Activated effector memory CD4-positive, alpha-beta T cell treated with anti-CD3 and anti-CD28 coated beads, Interleukin-2, amount 50 U/mL, for 16 hours (primary cell): ENCODE data around the gene CHST1.

Experiments
- DNase-seq: peaks from one replicate; pipeline ENCODE4 v3.0.0-alpha.2; 2020

The CHST1 gene

DNA sequence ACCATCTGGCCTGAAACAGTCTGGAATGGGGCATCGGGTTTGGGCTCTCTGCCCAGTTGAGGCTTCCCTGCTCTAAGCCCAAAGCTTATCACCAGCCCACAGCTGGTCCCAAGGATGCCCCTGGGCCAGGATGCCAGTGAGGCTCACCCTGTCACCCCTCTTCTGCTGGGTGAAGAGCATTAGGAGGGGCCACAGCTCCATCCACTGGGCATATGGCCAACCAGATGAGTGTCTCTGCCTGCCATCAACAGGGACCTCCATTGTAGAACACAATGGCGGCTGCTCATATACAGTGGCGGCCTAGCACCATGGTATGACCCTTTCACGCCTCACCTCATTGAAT is 5.6 kb downstream of the CHST1 start:
- DNase-seq, result peak; percentile 53

DNA sequence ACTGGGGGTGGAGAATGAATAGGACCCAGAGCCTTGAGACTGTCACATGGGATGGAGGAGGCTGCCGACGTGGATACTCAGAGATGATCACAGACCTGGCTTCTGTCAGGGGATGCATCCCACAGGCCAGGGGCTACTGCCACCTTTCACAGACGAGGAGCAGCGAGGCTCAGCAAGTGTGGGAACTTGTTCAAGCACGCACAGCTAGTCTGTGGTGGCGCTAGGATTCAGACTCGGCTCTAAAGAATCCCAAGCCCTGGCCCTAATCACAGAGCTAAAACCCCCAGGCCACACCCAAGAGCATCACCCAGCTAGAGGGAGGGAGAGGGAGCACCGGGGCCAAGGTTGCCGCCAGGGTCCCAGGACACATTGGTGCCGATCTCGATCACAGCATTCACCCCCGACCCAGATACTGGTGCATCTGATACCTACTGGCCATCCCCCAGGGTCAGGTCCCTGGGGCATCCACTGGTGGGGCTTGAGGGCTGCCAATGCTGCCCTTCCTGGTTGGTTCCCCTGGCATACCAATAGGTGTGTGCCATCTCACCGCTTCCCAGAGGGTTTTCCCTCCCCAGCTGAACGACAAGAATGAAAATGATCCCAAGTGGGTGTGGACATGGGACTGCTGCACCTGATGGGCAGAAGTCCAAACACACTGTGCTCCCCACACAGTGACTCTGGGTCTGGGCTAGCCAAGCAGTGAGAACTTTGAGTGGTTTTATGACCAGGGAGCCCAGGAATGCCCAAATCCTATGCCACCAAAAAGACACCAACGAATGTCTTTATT is 6.2 kb downstream of the CHST1 start:
- DNase-seq, result peak; percentile 48

DNA sequence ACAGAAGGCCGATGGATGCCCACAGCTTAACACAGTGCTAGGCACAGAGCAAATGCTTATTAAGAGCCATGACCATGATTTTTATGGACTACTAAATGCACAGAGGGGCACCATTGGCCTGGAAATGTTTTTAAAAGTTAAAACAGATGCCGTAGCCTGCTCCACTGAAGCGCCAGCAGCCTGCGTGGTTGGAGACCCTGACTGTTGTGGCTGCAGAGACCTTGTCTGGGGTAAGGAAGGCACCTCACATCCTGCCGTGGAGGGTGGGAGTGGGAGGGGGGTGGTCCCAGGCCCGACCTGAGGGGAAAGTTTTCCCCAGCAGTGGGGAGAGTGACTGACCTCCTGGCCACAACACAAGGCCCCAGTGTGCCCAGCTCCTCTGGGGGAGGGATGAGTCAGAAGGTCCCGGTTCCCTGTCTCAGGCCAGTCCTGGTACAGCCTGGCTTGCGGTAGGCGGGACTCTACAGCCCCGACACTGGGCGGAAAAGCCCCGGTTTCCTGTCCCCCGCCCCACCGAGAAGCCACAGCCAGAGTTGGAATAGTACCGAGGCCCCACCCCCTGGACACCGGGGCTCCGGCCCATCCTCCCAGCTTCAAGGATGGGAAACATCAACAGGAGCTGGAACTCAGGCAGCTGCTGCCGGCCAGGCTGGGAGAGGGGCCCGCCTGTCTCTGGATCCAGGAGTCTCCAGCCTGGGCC is 7.0 kb downstream of the CHST1 start:
- peak; percentile 58 for DNase-seq

DNA sequence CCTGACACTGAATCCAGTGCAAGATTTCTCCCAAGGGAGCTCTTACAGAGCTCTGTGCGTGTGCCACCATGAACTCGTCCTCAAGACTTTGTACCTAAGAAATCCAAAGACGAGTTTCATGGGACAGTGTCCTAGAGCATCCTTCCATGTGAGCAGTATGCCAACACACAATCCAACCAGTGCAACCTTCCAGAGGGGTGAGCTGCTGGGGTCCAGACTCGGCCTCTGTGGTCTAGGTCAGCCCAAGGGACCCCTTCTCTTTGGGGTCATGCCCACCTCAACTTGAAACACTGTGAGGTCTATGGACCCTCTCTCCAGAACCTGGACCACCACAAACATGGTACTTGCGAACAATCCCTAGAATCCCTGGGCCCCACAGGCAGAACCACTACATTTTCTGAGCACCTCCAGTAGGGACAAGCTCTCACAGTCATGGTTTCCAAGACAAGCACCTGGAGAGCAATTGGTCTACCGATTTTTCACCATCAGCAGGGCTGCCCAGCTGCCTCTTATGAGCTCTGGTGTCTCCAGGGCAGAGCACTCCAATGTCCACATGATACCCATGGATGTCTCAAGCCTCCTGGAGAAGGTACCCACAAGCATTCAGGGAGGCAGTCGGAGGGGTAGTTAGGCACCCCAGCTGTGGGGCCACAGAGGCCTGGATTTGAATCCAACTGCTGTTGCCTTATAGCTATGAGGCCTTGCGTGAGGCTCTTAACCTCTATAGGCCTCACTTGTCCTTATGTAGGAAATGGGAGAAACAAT is 7.7 kb downstream of the CHST1 start:
- DNase-seq, result peak; percentile 48

DNA sequence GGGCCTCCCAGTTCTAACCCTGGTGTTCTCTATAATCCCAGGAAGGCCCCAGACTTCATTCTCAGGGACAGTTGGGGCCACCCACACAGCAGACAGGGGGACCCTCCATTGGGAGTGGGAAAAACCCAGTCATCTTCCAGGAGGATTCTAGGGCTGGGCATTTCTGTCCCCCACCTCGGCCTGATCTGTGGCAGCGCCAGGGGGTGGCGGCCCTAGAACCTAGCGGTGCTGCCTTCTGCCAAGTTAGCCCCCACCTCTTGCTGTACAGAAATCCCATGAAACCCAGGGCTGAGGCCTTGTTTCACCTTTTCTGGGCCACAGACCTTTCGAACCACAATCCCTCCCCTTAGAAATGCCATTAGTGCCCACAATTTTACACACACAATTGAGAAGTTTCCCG is 9.6 kb downstream of the CHST1 start:
- DNase-seq, result peak; percentile 28

DNA sequence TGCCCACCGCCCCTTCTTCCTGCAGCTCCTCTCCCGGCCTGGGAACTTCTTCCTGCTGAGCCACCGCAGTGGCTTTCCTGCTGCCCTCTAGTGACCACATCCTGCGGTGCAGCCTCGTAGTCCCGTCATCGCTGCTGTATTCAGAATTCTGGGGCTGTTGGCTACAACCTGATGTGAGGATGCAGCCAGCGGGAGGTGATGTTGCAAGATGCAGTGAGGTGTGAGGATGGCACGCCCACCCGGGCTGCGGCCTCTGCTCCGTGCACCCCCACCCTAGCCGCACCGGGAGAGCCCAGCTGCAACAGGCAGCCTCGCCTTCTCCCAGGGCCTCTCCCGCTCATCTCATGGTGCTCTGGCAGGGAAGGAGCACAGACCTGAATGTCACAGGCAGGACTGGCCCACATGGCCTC is 10.1 kb downstream of the CHST1 start:
- DNase-seq, result peak; percentile 86

DNA sequence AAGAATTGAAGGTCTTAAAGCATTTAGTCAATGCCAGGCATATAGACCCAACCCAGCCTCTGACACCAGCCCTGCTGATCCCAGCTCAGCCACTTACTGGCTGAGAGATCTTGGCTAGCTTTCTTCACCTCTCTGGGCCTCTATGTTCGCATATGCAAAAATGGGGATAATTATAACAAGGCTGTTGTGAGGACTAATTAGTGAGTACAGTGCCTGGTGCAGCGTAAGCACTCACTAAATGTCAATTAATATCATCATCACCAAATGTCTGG is 10.5 kb downstream of the CHST1 start:
- DNase-seq, result peak; percentile 30

DNA sequence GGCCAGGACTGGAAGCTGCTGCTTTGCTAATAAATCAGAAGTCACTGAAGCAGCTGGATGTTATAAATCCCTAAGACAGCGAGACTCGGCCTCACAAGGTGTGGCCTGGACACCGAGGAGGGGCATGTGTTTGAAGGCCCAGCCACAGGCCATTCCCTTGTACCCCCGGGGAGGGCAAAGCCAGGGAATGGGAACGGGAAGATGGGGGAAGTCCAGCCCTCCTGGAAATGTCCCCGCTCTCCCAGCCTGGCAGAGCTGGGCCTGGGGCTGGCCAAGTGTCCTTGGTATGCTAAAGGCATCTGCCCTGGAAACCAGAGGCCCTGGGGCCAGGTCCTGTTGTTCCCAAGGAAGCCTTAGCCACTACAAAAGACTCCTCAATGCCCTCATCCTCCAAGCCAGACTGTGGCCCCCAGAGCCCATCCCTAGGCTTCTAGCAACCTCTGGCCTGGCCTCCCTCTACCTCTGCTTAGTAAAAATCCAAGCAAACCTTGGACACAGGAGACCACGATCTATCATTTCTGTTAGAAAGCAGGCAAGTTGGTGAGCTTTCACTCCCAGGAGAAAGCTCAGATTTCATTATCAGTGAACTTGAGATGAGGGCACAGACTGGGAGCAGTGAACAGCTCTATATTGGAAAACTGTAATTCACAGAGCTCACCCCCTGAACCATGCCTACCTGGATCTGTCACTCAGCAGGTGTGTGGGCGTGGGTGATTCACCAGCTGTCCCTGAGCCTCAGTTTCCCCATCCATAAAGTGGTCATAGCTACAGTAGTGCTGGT is 11.0 kb downstream of the CHST1 start:
- DNase-seq, result peak; percentile 33

DNA sequence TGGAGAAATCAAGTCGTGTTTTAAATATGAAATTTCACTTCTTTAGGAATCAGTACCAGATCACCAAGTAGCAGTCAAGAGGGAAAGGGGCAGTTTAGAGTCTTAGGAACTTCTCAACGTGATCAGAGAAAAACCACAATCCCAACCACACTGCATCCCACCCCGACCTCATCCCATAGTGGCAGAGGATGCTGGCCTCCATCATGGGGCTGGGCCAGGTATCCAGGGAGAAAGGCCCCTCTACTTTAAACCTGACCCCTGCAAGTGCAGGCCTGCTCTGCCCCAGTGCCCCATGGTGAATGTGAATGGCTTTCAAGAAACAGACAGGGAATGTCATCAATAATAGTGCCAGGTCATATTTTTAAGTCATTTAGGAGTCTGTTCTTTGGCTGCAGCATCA is 12.1 kb downstream of the CHST1 start:
- peak; percentile 14 for DNase-seq

DNA sequence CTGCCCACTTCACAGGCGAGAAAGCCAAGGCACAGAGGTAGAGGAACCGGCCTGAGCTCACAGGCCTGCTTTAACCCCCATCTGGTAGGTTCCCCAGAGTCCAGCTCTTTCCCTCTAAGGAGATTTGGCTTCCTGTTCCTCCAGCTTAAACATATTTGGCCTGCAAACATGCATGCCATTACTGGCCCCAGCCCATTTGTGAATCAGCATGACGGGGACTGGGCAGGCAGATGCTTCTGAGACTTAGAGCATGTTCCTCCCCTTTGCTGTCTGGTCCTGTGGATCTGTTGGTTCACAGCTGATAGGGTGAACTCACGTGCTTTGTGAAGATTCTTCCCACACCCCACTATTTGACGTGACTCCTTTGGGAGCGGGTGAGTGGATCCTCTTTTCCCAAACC is 12.6 kb downstream of the CHST1 start:
- DNase-seq, result peak; percentile 42

DNA sequence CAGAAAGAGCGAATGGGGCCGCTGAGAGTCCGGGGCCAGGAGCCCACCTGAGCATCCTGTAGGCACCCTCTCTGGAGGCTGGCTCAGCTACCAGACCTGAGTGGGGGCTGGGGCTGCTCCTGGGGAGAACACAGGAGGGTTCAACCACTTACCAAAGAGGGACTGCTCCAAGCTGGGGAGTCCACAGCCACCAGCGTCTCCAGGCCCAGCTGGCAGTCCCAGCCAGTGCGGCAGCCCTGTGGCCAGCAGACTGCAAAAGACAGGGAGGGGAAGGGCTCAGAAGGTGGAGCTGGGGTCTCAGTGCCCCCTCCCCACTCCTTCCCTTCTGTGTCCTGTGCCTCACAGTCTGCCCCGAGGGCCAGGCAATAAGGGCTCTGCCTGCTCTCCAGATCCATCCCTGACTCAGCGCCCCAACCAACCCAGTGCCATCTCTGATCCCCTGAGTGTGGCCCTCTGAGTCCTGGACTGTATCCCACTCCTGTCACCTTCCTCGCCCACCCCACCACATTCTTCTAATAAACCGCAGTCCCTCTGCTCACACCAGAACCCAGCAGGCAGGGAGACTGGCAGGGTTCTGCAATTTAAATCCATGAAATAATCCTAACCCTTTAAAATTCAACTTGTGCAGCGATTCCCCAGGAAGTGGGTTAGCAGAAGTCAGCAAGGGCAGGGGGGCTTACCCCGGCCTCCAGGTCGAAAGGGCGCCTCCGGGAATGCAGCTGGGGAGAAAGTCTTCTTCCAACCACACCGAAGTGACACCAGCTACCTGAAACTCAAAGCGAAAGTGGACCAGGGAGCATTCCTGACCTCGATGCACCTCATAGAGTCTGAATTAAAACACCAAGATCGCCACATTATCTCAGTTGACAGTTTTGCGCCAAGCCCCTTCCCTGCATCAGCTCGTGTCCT is 13.3 kb downstream of the CHST1 start:
- DNase-seq, result peak; percentile 49

DNA sequence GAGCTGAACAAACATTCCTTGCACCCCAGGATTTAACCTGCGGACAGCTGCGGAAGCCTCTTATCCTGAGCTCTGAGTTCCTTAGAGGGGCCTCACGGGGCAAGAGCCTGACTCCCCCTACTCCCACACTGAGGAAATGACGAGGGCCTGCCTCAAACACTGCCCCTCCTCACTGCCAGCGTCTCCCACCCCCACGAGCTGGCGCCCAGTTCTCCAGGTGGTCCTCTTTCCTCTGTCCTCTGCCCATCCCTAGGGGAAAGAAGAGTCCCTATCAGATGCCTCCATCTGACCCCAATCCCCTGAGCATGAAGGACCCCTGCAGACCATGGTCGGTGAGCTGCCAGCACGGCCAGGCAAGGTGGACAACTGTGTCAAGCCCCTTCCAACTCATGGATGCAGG is 14.3 kb downstream of the CHST1 start:
- peak; percentile 24 for DNase-seq

DNA sequence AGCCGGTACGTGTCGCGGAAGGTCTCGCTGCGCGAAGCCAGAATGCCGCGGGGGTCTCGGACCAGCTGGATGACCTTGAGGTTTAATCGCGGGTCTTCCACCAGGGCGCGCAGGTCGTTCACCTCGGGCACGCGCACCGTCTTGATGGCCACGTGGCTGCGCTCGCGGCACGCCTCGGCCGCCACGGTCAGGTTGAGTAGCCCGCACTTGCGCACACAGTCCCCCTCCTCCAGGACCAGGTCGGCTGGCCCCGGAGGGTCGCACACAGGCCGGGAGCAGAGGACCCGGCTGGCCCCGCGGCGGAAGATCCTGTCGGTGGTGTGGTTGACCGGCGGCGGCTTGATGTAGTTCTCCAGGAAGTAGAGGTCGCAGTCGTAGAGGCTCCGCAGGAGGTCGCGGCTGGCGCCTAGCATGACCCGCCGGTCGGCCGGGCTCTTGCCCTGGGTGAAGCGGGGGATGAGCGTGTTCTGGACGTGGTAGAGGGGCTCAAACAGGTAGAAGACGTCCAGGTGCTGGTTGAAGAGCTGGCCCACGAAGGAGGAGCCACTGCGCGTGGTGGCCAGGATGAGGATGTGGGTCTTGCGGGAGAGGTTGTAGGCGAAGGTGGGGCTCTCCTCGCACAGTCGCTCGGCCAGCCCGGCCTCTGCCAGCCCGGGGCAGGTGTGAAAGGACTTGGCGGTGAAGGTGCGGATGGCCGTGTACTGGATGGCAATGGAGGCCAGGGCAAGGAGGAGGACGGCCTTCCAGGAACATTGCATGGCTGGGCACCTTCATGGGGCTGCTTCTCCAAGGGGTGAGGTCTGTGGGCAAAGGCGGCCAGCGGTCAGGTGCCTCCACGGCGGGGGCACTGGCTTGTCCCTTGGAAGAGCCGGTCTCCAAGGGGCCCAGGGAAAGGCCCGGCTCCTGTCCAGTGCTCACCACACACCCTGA is 15.0 kb downstream of the CHST1 start:
- peak; percentile 54 for DNase-seq

DNA sequence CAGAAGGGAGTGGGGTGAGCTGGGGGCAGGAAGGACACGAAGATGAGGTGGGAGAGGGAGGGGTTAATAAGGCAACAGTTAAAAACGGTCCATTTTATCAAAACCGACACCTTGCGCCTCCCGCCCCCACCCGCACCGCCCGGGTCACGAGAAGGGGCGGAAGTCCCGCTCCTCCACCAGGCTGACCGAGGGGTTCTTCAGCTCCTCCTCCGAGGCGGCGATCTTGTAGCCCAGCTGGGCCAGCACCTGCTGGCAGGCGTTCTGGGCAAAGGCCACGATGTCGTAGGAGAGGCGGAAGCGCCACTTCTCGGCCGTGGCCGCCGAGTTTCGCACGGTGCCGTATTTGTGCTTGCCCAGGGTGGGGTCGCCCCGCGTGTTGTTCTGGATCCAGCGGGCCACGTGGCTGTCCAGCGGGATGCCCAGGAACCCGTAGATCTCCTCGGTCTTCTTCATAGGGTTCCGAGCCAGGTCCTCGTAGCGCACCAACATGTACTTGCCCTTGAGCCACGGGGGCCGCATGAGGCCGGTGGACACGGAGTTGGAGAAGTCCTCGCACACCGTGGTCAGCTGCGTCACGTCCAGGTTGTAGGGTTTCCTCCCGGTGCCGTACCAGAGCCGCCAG is 15.8 kb downstream of the CHST1 start:
- DNase-seq, result peak; percentile 60

DNA sequence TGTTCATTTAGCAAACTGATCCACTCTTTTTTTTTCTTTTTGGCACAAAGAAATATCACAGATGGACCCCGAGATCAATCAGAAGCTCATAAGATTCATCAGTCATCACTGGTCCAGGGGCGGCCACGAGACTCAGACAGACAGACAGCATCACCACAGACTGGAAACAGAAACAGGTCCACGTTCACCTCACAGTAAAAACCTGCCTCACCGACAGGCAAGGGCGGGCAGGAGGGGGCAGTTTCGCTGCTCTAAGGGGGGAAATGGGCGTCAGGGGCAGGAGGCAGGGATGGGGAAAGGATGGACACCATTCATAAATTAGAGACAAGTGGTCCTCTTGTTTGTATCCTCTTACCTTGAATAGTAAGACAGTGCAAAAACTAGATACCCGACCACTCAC is 16.5 kb downstream of the CHST1 start:
- peak; percentile 13 for DNase-seq

DNA sequence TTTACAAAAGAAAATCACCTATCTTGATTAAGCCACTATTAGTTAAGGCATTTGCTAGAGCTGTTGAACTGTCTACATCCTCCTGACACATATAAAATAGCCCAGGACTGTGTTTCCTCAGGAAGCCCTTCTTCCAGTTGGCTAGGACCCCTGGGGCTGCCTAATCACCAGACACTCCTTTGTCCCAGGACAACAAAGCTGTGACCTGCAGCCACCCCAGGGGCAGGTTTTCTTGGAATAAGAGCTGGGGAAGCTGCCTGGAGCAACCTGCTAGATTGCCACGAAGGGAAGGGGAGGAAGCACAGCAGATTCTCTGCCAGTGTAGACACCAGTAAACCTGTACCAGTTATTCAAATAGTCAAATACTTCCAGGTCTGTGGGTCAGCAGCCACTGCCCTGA is 17.6 kb downstream of the CHST1 start:
- DNase-seq, result no peak

DNA sequence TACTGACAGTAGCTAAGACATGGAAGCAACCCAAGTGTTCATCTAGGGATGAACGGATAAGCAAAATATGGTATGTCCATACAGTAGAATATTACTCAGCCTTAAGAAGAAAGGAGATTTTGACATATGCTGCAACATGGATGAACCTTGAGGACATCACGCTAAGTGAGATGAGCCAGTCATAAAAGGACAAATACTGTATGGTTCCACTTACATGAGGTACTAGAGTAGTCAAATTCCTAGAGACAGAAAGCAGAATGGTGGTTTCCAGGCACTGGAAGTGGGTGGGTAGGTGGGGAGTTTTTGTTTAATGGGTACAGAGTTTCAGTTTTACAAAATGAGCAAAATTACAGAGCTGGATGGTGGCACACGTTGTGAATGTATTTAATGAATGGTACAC is 18.1 kb downstream of the CHST1 start:
- DNase-seq, result no peak

DNA sequence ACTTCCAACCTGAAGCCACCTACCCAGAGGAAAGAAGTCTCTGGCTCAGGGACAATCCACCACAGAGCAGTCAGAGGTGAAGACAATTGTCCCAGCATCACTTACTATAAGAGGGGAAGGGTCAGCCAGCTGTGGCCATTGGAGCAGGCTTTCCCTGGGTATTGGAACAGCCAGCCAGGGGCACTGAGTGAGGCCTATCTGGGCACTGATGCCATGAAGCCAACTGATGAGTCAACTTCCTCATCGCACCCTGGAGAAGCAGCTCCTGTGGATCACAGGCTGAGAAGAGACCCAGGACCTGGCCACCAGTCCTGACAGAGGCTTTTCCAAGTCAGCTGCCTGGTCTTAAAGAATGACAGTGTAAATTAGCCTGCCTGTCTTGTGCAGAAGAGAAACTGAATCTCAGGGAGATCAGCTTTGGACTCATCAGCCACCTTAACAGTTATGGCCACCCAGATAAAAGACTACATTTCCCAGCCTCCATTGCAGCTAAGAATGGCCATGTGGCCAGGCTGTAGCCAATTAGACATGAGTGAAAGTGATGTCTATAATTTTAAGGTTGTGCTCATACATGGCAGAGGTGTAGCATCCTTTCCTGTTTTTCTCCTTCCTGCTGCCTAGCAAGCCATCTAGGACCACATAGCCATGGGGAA is 19.0 kb downstream of the CHST1 start:
- peak; percentile 38 for DNase-seq

DNA sequence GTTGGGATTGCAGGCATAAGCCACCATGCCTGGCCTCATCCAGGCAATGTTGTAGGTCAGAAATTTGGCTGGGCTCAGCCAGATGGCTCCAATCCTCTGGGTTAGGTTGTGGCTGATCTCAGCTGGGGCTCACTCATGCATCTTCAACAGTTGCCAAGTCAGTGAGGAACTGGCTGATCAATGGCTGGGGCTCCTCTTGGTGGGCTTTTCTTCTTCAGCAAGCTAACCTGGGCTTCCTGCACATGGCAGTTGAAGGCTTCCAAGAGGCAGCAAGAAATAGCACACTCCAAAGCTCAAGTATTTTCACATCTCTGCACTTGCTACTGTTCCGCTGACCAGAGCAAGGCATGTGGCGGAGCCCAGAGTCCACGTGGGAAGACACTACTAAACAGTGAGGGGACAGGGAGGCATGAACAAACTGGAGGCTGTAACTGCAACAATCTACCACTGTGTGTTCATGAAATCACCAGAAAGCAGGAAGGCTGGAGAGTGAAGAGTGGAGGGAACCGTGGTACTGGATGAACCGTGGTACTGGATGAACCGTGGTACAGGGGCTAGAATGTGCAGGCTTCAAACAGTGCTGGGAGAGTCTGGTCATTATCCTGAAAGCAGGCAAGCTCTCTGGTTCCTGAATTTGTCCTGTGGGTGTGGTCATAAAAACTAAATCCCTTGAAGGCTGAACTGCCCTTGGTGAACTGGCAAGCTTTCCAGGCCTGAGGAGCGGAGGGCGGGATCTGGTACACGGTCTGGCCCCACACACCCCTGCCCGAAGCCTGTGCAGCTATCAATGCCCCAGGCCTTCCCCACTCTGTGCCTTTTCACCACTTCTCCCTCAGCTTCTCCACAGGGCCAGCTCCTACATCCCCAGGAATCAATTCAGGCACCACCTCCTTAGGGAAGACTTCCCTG is 20.2 kb downstream of the CHST1 start:
- DNase-seq, result peak; percentile 34
